NB4 (cell line): Measurements from ENCODE around the gene LRRC1.
"Not testable (repeated sequence)": the region's sequence is repeated elsewhere in the genome, so short reads cannot be mapped to it uniquely, and the experiment has no call there.

Experiments
- DNase-seq: peaks from one replicate; pipeline ENCODE4 v3.0.0; 2010; ENCODE audit warnings: low read depth
- H3K4me3 ChIP-seq: one replicate; pipeline ENCODE4 v1.5.1; 2011; ENCODE audit warnings: mild to moderate bottlenecking, low read depth, low read length, moderate library complexity
- CTCF ChIP-seq: IDR thresholded peaks from one replicate; pipeline ENCODE4 v1.5.1; 2012; ENCODE audit warnings: low read depth, low read length
- MAX ChIP-seq: IDR thresholded peaks from 2 replicates; pipeline ENCODE4 v1.6.1; 2011; ENCODE audit warnings: low read depth, low read length
- MYC ChIP-seq: IDR thresholded peaks from 2 replicates; pipeline ENCODE4 v1.6.1; 2011; ENCODE audit warnings: low read depth, low read length
- POLR2A ChIP-seq: IDR thresholded peaks from 2 replicates; pipeline ENCODE4 v1.6.1; 2011; ENCODE audit warnings: mild to moderate bottlenecking; ENCODE audit not compliant: insufficient read length; ENCODE audit errors: extremely low read depth

Gene LRRC1

GRCh38 chr6:53767941-53768340 is 26.9 kb upstream of the LRRC1 start:
- DNase-seq, result no peak
- no peak for TF ChIP-seq MYC
- TF ChIP-seq POLR2A, result no peak
- TF ChIP-seq MAX, result no peak
- TF ChIP-seq CTCF, result no peak
- H3K4me3 ChIP-seq, result no peak overlapping the region

- H3K4me3 ChIP-seq, result no peak overlapping the region
- no peak for DNase-seq
- no peak for TF ChIP-seq POLR2A
Measured at GRCh38 chr6:53768636-53769035, 26.2 kb upstream of the LRRC1 start.

- DNase-seq, result no peak
- H3K4me3 ChIP-seq, result no peak overlapping the region
- no peak for TF ChIP-seq CTCF
- TF ChIP-seq MAX, result no peak
- no peak for TF ChIP-seq MYC
- no peak for TF ChIP-seq POLR2A
Measured at GRCh38 chr6:53770780-53771249, 24.0 kb upstream of the LRRC1 start.

GRCh38 chr6:53771785-53772624 is 22.8 kb upstream of the LRRC1 start:
- DNase-seq, result no peak
- H3K4me3 ChIP-seq, result no peak overlapping the region
- TF ChIP-seq CTCF (no peak), POLR2A (no peak)

GRCh38 chr6:53773044-53773696 is 21.6 kb upstream of the LRRC1 start:
- no peak for DNase-seq
- no peak overlapping the region for H3K4me3 ChIP-seq
- TF ChIP-seq POLR2A (no peak), CTCF (no peak), MAX (no peak), MYC (no peak)

GRCh38 chr6:53776152-53776551 is 18.7 kb upstream of the LRRC1 start:
- not testable (repeated sequence) for H3K4me3 ChIP-seq, DNase-seq

- DNase-seq, H3K4me3 ChIP-seq: not testable (repeated sequence)
Measured at GRCh38 chr6:53784991-53785390, 9.8 kb upstream of the LRRC1 start.

GRCh38 chr6:53786832-53787231 is 8.0 kb upstream of the LRRC1 start:
- DNase-seq, result no peak
- no peak overlapping the region for H3K4me3 ChIP-seq
- TF ChIP-seq POLR2A (no peak), CTCF (no peak), MYC (no peak), MAX (no peak)
